GM21529 (cell line): ENCODE measurements around the gene C11orf16.
"Not testable (repeated sequence)": the region's sequence is repeated elsewhere in the genome, so short reads cannot be mapped to it uniquely, and the experiment has no call there.

Source experiments
- ATAC-seq: cut with Tn5 transposase; IDR thresholded peaks from one replicate; pipeline ENCODE4 v1.9.1; 2021; ENCODE audit not compliant: unreplicated experiment

C11orf16 gene

DNA sequence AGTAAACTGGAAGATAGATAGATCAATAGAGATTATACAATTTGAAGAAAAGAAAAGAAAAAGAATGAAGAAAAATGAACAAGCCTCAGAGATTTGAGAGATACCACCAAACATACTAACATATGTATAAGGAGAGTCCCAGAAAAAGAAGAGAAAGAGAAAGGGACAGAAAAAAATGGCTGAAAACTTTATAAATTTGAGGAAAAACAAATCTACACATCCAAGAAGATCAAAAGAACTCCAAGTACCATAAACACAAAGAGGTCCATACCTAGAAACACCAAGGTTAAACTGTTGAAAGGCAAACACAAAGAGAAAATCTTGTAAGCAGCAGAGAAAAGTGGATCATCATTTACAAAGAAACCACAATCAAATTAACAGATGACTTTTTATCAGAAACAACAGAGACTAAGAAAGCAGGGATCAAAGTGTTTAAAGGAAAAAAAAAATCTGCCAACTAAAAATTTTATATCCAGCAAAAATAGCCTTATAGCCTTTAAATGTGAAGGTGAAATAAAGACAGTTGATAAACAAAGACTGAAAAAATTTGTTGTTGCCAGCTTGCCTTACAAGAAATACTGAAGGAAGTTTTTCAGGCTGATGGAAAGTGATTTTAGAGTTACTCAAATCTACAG, 33.5 kb downstream of the C11orf16 start:
- ATAC-seq = no peak

- not testable (repeated sequence) for ATAC-seq
Observed at GRCh38 chr11:8891185-8891584, 41.6 kb downstream of the C11orf16 start.

DNA sequence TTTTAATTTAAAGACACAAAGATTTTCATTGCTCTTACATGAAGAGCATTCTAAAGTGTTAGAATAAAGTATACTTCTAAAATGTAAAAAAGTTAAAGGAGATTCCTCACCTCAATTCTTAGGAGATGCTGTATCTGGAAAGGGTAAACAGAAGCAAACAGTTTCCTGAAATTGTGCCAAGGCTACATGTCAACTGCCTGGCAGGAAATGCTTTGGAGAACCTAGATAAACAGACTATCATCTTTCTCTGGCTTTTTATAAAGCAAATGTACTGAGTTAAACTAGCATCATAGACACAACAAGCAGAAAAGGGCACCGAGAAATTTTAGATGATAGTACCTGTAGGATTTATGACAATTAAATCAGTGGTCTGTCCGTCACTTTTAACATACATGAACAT, 46.4 kb downstream of the C11orf16 start:
- ATAC-seq = no peak

DNA sequence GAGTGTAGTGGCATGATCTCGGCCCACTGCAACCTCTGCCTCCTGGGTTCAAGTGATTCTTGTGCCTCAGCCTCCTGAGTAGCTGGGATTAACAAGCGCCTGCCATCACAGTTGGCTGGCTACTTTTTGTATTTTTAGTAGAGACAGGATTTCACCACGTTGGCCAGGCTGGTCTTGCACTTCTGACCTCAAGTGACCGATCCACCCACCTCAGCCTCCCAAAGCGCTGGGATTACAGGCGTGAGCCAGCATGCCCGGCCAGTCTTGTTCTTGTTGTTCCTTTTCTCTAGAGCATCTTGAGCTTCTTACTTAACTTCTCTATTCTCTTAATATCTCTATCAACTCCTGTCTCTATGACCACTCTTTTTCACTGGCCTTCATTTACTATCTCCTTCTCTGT, 51.2 kb downstream of the C11orf16 start:
- not testable (repeated sequence) for ATAC-seq

DNA sequence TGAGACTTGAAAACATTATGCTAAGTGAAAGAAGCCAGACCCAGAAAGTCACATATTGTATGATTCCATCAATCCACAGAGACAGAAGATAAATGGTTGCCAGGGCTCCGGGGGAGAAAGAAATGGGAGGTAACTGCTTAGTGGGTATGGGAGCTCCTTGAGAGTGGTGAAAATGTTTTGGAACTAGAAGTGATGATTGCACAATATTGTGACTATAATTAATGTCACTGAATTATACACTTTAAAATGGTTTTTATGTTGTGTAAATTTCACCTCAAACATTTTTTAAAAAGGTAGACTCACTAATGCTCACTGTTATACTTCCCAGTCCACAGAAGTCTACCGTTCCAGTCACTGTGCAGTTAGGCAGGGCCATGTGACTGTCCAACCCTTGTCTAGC, 54.0 kb downstream of the C11orf16 start:
- no peak for ATAC-seq

DNA sequence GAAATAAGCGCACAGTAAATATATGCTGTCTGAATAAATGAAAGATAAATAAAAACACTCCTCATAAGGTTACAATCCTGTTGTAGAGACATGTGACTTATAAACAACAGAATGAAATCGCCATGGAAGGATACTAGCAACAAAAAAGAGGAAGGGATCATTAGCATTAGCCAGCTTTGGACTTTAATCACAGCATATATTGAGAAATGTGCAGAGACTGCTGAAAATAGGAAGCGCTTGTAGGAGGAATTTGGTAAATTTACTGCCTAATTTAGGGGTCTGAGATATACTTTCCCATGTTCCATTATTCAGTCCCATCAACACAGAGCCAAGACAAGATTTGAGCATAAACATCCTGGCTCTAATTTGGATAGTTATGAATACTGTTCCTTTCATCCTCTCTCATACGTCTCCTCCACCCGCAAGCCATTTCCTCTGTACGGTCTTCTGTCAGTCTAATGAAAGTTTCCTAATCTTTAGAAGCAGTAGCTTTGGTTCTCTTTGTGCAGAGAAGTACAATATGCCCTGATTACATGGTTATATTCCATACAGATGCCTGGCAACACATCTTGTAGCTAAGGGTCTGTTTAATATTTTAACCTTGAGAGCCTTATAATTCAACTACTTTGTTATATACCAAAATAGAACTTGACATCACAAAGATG, 58.9 kb downstream of the C11orf16 start:
- no peak for ATAC-seq

DNA sequence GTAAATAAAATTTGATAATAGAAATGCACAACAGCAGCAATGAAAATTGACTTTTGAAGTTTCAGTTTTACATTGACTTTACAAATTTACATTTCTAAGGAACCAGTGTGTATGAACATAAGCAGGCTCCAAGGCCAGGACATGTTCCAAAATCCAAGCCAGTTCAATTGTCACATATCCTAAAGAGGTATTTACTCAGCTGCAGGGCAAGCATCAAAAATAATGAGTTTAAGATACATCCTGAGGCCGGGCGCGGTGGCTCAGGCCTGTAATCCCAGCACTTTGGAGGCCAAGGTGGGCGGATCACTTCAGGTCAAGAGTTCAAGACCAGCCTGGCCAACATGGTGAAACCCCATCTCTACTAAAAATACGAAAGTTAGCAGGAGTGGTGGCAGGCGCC, 60.8 kb downstream of the C11orf16 start:
- ATAC-seq = no peak

GRCh38 chr11:8871171-8871775, 61.5 kb downstream of the C11orf16 start:
- ATAC-seq = no peak

DNA sequence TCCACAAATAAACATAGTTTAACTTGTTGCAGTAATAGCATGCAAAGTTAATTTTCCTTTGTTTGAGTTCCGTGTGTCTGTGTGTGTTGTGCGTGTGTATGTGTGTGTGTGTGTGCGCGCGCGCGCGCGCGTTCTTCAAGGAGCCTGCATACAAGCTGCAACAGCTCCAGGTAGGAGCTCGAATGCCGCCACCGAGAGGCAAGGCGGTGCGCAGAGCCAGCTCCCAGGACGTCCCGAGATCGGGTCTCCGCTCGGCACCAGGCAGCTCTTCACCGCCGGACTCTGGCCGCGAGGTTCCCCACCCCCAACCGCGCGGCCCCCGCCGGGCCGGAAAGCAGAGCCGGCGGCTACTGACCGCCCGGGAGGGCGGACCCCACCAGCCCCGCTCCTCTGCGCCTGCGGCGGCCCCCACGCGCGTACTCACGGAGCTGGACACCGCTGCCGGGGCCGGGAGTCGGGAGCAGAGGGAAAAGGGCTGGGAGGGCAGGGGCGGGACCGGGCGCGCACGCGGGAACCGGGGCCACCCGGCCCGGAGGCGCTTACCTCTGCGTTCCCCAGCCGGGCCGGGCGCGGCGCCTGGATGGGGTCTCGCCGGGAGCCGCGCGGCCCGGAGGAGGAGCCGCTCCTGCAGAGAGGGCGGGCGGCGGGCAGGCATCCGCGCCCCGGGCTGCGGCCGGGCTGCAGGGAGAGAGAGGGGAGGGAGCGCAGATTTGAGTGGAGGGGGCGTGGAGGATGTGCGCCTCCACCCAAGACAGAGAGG, 62.2 kb downstream of the C11orf16 start:
- no peak for ATAC-seq
